Fibroblast of the conjunctiva (primary cell): ENCODE measurements around the gene IL4I1.

Experiments used
- DNase-seq: peaks from one replicate; pipeline ENCODE4 v3.0.0-alpha.2; 2010; ENCODE audit warnings: low read depth

Gene IL4I1

GRCh38 chr19:49850221-49850486 lies 46.5 kb downstream of the IL4I1 start:
- no peak for DNase-seq

GRCh38 chr19:49849433-49850220 lies 47.1 kb downstream of the IL4I1 start:
- DNase-seq = no peak

- no peak for DNase-seq
These were observed 47.7 kb downstream of the IL4I1 start for GRCh38 chr19:49848938-49849337.

- peak; percentile 62 for DNase-seq
These were observed 48.7 kb downstream of the IL4I1 start for GRCh38 chr19:49847731-49848696.

- no peak for DNase-seq
These were observed 50.3 kb downstream of the IL4I1 start for GRCh38 chr19:49846408-49846807.

DNA sequence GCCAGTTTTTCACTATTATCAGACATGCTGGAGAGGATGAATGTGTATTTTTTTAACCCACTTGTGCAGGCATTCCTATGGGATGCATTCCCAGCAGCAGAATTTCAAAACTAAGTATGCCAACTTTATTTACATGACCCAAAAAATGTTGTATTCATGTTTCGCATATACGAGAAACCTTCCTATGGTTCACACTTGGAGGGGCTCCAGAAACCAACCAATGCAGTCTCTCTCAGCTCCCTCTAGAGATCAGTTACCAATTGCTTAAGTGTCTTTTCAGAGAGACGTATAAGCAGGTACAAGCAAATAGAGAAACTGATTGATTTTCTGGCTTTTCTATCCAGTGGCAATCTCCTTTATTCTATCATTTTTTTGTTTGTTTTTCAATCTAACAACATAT lies 51.3 kb downstream of the IL4I1 start:
- DNase-seq = no peak

DNA sequence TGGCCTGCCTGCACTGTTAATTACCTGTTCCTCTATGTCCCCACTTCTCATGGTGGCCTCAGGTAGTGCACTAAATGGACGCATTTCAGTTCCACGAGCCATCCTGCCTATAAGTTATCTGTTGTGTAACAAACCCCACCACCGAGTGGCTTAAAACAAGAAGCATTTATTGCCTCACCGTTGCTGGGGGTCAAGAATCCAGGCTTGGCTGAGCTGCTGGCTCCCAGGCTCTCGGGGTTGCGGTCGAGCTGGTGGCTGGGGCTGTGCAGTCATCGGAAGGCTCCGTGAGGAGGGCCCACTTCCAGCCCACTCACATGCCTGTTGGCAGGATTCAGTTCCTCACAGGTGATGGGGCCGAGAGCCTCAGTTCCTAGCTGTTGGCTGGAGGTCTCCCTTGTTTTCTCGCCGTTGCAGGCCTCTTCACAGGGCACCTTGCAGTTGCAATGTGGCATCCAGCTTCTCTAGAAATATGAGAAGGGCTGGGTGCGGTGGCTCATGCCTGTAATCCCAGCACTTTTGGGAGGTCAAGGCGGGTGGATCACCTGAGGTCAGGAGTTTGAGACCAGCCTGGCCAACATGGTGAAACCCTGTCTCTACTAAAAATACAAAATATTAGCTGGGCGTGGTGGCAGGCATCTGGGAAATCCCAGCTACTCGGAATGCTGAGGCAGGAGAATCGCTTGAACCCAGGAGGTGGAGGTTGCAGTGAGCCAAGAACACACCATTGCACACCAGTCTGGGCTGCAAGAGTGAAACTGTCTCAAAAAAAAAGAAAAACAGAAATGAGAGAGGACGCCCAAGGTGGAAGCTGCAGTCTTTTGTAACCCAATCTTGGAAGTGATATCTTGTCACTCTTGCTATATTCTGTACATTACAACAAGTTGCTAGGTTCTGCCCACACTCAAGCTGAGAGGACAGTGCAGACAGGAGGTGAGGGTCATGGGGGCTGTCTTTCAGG lies 52.3 kb downstream of the IL4I1 start:
- DNase-seq = no peak

GRCh38 chr19:49843265-49843664 lies 53.4 kb downstream of the IL4I1 start:
- no peak for DNase-seq

DNA sequence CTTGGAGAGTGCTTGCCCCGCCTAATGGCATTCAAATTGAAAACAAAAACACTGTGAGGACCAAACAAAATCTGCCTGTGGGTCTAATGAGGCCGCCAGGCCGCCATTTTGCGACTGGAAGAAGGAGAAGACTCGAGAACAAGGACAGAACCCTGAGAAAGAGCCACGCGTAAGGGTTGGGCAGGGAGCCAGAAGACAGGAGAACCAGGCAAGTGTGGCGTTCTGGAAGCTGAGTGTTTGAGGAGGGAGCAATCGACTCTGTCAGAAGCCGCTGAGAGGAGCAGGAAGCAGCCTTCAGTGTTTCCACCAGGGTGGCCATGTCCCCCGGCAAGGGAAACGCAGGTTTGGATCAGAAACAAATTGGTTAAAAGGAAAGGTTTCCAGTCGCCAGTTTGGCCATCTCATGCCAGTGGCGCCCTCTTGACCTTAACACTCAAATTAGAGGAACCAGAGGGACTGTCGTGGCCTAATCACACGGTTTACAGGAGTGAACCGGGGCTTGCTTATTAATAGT lies 55.9 kb downstream of the IL4I1 start:
- DNase-seq = no peak

DNA sequence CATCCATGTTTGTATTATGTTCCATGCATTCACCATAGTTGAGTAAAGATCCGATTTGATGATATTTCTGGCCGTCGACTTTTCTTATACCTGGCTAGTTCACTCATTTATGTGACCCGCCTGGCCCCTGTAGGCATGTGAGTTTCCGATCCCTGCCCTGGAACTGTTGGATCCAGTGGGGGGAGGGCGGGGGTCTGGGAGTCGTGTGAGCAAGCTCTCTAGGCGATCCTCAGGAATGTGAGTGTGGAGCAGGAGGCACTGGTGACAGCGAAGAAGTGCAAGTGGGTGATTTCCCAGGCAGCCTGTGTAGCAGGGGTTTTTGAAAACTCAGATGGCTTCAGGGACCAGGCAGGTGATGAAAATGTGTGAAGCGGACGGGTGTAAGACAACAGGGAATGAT lies 56.4 kb downstream of the IL4I1 start:
- no peak for DNase-seq

GRCh38 chr19:49839713-49840112 lies 57.0 kb downstream of the IL4I1 start:
- DNase-seq = no peak
